HEK293T (cell line): ENCODE measurements around the gene PBX1.

Experiments
- CTCF ChIA-PET: fragments of 350-600 bp; formaldehyde crosslinking; extraction: SDS; loops from one replicate; lab custom pipeline; 2021; ENCODE audit warnings: antibody characterized with exemption, inconsistent platforms; lab: Yijun Ruan, JAX
- POLR2A ChIA-PET: fragments of 350-600 bp; formaldehyde crosslinking; extraction: SDS; loops from one replicate; lab custom pipeline; 2020; ENCODE audit warnings: antibody characterized with exemption, inconsistent platforms; lab: Yijun Ruan, JAX
- DNase-seq: peaks from one replicate; pipeline ENCODE4 v3.0.0; 2012; ENCODE audit warnings: mixed read lengths; ENCODE audit errors: extremely low spot score
- ARNT ChIP-seq: fragments of 450-650 bp; IDR thresholded peaks from 2 replicates; pipeline ENCODE4 v1.6.1; 2017; ENCODE audit warnings: mild to moderate bottlenecking
- BHLHE40 ChIP-seq: fragments of 450-650 bp; IDR thresholded peaks from 2 replicates; pipeline ENCODE4 v1.6.1; 2016; ENCODE audit warnings: mild to moderate bottlenecking, moderate library complexity, borderline replicate concordance
- CTBP1 ChIP-seq: fragments of 450-650 bp; IDR thresholded peaks from 2 replicates; pipeline ENCODE4 v1.6.1; 2016; ENCODE audit warnings: borderline replicate concordance
- ELF4 ChIP-seq: fragments of 450-650 bp; IDR thresholded peaks from 2 replicates; pipeline ENCODE4 v1.6.1; 2017; ENCODE audit warnings: antibody characterized with exemption
- FOXA1 ChIP-seq: fragments of 450-650 bp; IDR thresholded peaks from 2 replicates; pipeline ENCODE4 v1.6.1; 2016; ENCODE audit warnings: mild to moderate bottlenecking
- FOXK2 ChIP-seq: fragments of 450-650 bp; IDR thresholded peaks from 2 replicates; pipeline ENCODE4 v1.6.1; 2016; ENCODE audit warnings: mild to moderate bottlenecking
- FOXM1 ChIP-seq: fragments of 450-650 bp; IDR thresholded peaks from 2 replicates; pipeline ENCODE4 v1.6.1; 2017; ENCODE audit warnings: mild to moderate bottlenecking, borderline replicate concordance
- HDGF ChIP-seq: fragments of 450-650 bp; IDR thresholded peaks from 2 replicates; pipeline ENCODE4 v1.6.1; 2017; ENCODE audit warnings: antibody characterized with exemption, borderline replicate concordance
- L3MBTL2 ChIP-seq: fragments of 450-650 bp; conservative IDR thresholded peaks from 2 replicates; pipeline ENCODE4 v1.6.1; 2016; ENCODE audit warnings: mild to moderate bottlenecking
- LEF1 ChIP-seq: fragments of 450-650 bp; IDR thresholded peaks from 2 replicates; pipeline ENCODE4 v1.6.1; 2017; ENCODE audit warnings: mild to moderate bottlenecking, borderline replicate concordance
- NFRKB ChIP-seq: fragments of 450-650 bp; IDR thresholded peaks from 2 replicates; pipeline ENCODE4 v1.6.1; 2016; ENCODE audit warnings: mild to moderate bottlenecking, moderate library complexity
- SP1 ChIP-seq: fragments of 450-650 bp; IDR thresholded peaks from 2 replicates; pipeline ENCODE4 v1.6.1; 2017
- SUZ12 ChIP-seq: fragments of 450-650 bp; IDR thresholded peaks from 2 replicates; pipeline ENCODE4 v1.6.1; 2016; ENCODE audit warnings: mild to moderate bottlenecking
- TARDBP ChIP-seq: fragments of 450-650 bp; IDR thresholded peaks from 2 replicates; pipeline ENCODE4 v1.6.1; 2016
- ZNF384 ChIP-seq: fragments of 450-650 bp; IDR thresholded peaks from 2 replicates; pipeline ENCODE4 v1.6.1; 2016
- TF ChIP-seq, protein P1 (sequence below): fragments of 450-650 bp; IDR thresholded peaks from 2 replicates; pipeline ENCODE4 v1.6.1; 2016

The PBX1 gene

GRCh38 chr1:164562061-164562460, 3.1 kb downstream of the PBX1 start:
- POLR2A ChIA-PET = interaction anchor here (0.8 to 1.8 kb wide), 4 partner anchors 40 to 90 kb away, joined by 3 to 6 read pairs (median 4); no protein-coding TSS in a partner anchor
- CTCF ChIA-PET = no interaction called here
- TF ChIP-seq FOXM1 = no peak
- TF ChIP-seq, protein P1, sequence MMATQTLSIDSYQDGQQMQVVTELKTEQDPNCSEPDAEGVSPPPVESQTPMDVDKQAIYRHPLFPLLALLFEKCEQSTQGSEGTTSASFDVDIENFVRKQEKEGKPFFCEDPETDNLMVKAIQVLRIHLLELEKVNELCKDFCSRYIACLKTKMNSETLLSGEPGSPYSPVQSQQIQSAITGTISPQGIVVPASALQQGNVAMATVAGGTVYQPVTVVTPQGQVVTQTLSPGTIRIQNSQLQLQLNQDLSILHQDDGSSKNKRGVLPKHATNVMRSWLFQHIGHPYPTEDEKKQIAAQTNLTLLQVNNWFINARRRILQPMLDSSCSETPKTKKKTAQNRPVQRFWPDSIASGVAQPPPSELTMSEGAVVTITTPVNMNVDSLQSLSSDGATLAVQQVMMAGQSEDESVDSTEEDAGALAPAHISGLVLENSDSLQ = no peak
- DNase-seq = no peak

GRCh38 chr1:164562511-164562910, 3.5 kb downstream of the PBX1 start:
- ChIA-PET CTCF (interaction anchor here (0.7 kb wide), 1 partner anchor 87 kb away, joined by 3 read pairs; no protein-coding TSS in a partner anchor), POLR2A (no interaction called here)
- TF ChIP-seq ARNT (no peak), ELF4 (no peak), SUZ12 (no peak)
- no peak for DNase-seq

- ChIA-PET POLR2A (no interaction called here), CTCF (interaction anchor here (0.7 kb wide), 1 partner anchor 86 kb away, joined by 3 read pairs; no protein-coding TSS in a partner anchor)
- TF ChIP-seq NFRKB (no peak), FOXM1 (no peak), LEF1 (no peak), SP1 (no peak), FOXK2 (no peak), HDGF (no peak), FOXA1 (no peak), CTBP1 (no peak), ZNF384 (no peak), SUZ12 (no peak), BHLHE40 (no peak)
- TF ChIP-seq, protein P1 = no peak
- DNase-seq = no peak
Measured at GRCh38 chr1:164562947-164563520, 4.0 kb downstream of the PBX1 start.

DNA sequence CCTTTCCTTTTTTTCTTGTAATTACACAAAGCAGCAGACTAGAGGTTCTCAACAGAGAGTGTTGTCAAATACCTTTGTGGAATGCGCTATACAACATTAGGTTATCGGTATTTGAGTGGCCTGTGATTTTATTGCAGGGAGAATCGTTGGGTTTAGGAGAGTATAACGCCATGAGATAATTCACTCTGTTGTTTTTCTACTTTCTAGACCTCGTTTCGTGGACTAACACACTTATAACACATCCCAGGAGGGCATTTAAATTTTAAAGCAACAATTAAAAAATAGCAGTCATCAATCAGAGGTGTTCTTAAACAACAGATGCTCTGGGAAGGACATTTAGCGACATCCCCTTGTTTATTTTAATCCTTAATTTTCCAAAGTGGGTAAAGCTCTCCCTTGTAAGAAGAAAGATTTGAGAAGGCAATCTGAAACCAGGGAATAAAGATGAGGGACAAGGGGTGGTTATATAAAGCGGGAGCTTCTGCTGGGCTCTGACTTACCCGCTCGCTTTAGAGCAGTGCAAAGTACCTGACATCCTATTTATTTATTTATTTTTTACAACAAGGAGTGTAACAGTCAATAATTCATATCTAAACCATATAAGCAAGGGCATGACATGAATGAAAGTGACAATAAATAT, 4.9 kb downstream of the PBX1 start:
- ChIA-PET POLR2A (interaction anchor here (1.2 kb wide), 2 partner anchors 10 to 49 kb away, joined by 3 read pairs; no protein-coding TSS in a partner anchor), CTCF (interaction anchor here (0.6 to 0.8 kb wide), 2 partner anchors 10 to 24 kb away, joined by 3 read pairs; no protein-coding TSS in a partner anchor)
- TF ChIP-seq SUZ12 = no peak
- peak; percentile 70; the same call in 1 of the 2 replicates for TF ChIP-seq ARNT
- no peak for TF ChIP-seq BHLHE40
- no peak for TF ChIP-seq HDGF
- no peak for TF ChIP-seq NFRKB
- TF ChIP-seq, protein P1 = peak; percentile 86
- TF ChIP-seq TARDBP = no peak
- no peak for TF ChIP-seq FOXM1
- no peak for TF ChIP-seq ZNF384
- TF ChIP-seq CTBP1 = peak; percentile 89
- TF ChIP-seq LEF1 = no peak
- no peak for TF ChIP-seq ELF4
- no peak for TF ChIP-seq FOXA1
- peak; percentile 39; the same call in 1 of the 2 replicates for TF ChIP-seq FOXK2
- TF ChIP-seq SP1 = no peak
- no peak for TF ChIP-seq L3MBTL2
- DNase-seq = no peak

GRCh38 chr1:164564378-164564777, 5.4 kb downstream of the PBX1 start:
- ChIA-PET CTCF (interaction anchor here (0.6 to 0.8 kb wide), 2 partner anchors 9 to 24 kb away, joined by 3 read pairs; no protein-coding TSS in a partner anchor), POLR2A (interaction anchor here (1.2 kb wide), 2 partner anchors 10 to 48 kb away, joined by 3 read pairs; no protein-coding TSS in a partner anchor)
- DNase-seq = no peak
- TF ChIP-seq ARNT (no peak), L3MBTL2 (no peak), HDGF (no peak)

- ChIA-PET CTCF (no interaction called here), POLR2A (no interaction called here)
- DNase-seq = no peak
- TF ChIP-seq ARNT (no peak), TARDBP (no peak), BHLHE40 (no peak), ZNF384 (peak; percentile 33; the same call in 1 of the 2 replicates), NFRKB (no peak), FOXA1 (no peak)
Measured at GRCh38 chr1:164565357-164565756, 6.4 kb downstream of the PBX1 start.
